Fibroblast of pulmonary artery (primary cell): ENCODE data around the gene ARNT2.

ENCODE experiments used
- DNase-seq: peaks from one replicate; pipeline ENCODE4 v3.0.0-alpha.2; 2010; ENCODE audit warnings: low read depth
- H3K4me3 ChIP-seq: replicated peaks from 2 replicates; pipeline ENCODE4 v1.5.1; 2011; ENCODE audit warnings: low read depth, mild to moderate bottlenecking, control low read depth, low read length, moderate library complexity
- TF ChIP-seq, protein P1 (sequence below): IDR thresholded peaks from 2 replicates; pipeline ENCODE4 v1.5.1; 2011; ENCODE audit warnings: mild to moderate bottlenecking, control low read depth, low read length, inconsistent platforms; ENCODE audit errors: missing control alignments

The ARNT2 gene

DNA sequence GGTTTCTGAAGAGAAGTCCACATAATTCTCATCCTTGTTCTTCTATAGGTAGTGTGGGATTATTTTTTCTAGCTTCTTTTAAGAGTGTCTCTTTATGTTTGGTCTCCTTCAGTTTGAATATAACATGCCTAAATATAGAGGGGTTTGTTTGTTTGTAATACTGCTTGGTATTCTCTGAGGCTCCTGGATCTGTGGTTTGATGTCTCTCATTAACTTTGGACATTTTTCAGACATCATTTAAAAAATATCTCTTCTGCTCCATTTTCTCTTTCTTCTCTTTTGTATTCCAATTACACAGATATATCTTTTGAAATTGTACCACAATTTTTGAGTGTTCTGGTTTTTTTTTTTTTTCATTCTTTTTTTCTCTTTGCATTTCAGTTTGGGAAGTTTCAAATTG, 113.1 kb downstream of the ARNT2 start:
- no peak overlapping the region for H3K4me3 ChIP-seq
- no peak for DNase-seq
- TF ChIP-seq, protein P1, sequence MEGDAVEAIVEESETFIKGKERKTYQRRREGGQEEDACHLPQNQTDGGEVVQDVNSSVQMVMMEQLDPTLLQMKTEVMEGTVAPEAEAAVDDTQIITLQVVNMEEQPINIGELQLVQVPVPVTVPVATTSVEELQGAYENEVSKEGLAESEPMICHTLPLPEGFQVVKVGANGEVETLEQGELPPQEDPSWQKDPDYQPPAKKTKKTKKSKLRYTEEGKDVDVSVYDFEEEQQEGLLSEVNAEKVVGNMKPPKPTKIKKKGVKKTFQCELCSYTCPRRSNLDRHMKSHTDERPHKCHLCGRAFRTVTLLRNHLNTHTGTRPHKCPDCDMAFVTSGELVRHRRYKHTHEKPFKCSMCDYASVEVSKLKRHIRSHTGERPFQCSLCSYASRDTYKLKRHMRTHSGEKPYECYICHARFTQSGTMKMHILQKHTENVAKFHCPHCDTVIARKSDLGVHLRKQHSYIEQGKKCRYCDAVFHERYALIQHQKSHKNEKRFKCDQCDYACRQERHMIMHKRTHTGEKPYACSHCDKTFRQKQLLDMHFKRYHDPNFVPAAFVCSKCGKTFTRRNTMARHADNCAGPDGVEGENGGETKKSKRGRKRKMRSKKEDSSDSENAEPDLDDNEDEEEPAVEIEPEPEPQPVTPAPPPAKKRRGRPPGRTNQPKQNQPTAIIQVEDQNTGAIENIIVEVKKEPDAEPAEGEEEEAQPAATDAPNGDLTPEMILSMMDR: no peak

GRCh38 chr15:80518522-80518921, 114.3 kb downstream of the ARNT2 start:
- DNase-seq: peak; percentile 22
- H3K4me3 ChIP-seq: no peak overlapping the region
- TF ChIP-seq, protein P1: no peak

DNA sequence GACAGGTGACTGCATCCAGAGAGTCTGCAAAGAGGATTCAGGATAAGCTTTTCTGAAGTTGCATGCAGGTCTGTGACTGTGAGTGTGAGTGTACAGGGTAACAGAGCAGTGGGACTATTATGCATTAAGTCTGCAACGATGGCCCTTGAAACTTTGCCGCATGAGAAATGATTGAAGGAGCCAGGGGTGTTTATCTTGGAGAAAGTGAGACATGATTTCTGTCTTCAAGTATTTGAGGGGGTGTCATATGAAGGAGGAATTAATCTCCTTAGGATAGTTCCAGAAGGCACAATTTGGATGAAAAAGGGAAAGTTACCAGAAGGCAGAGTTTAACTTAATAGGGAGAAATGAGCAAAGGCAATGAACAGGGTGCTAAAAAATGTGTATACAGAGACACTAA, 119.6 kb downstream of the ARNT2 start:
- TF ChIP-seq, protein P1: no peak
- no peak overlapping the region for H3K4me3 ChIP-seq
- DNase-seq: no peak

GRCh38 chr15:80525853-80526252, 121.7 kb downstream of the ARNT2 start:
- TF ChIP-seq, protein P1: no peak
- DNase-seq: no peak
- H3K4me3 ChIP-seq: no peak overlapping the region

DNA sequence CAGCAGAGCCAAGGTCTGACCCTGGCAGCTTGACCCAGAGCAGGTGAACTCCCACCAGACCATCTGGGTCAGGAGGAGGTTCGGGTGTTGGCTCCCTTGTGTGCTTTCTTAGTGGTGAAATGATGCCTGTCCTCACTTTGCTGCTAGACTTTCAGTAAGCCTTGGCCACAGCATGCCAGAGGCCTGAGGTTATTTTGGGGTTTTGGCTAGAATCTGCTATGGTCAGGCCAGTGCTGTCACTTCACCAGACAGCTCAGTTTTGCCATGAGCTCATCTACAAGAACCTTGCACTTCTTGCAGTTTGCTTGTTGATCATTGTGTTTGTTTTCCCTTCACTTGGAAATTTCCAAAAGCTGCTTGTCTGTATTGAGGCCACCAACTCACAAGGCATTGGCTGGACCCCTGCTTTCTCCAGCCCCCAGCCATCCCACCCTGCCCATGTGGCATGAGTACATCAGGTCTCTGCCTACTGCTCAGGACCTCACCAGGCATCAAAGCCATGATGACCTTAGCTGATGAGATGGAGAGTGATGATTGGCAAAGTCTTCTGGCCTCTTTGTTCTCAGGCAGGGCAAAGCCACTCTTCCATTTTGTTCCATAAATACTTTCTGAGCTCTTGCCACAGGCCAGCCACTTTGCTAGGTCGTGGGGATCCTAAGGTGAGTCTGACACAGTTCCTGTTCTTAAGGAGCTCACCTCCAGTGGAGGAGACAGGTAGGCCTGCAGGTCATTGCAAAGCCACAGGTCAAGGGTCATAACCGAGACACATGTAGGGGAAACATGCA, 122.6 kb downstream of the ARNT2 start:
- peak; percentile 45 for DNase-seq
- TF ChIP-seq, protein P1: no peak
- no peak overlapping the region for H3K4me3 ChIP-seq

DNA sequence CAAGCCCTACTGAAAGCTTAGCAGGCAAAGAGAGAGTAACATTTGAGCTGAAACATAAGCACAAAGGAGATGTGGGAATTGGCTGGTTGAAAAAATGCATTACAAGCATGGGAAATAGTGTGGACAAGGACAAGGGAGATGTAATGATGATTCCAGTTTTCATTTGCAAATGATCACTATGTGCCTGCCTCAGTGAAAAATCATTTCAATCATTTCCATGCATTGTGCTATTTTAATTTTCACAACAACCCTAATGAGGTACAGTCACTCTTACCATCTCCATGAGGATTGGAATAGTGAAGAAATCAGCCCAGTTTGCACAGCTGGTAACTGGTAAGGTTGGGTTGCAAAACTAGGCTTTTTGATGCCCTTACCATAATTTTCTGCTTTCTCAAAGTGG, 123.2 kb downstream of the ARNT2 start:
- TF ChIP-seq, protein P1: no peak
- no peak for DNase-seq

GRCh38 chr15:80527961-80528360, 123.8 kb downstream of the ARNT2 start:
- TF ChIP-seq, protein P1: no peak
- no peak for DNase-seq
- H3K4me3 ChIP-seq: no peak overlapping the region

More for the DNA sequence above, 123.2 kb downstream of the ARNT2 start:
- H3K4me3 ChIP-seq: no peak overlapping the region
